Erythroblast (primary cell): ENCODE measurements around the gene UBAC2.

Source experiments
- DNase-seq, 2 experiments: peaks; one replicate each; lab custom pipeline; 2025; lab: John Stamatoyannopoulos, UW
- GATA1 ChIP-seq: IDR thresholded peaks from 2 replicates; pipeline ENCODE4 v1.6.1; 2011; ENCODE audit warnings: low read depth, mild to moderate bottlenecking, control low read depth, low read length, moderate library complexity
- POLR2A ChIP-seq: IDR thresholded peaks from 2 replicates; pipeline ENCODE4 v1.6.1; 2011; ENCODE audit warnings: mild to moderate bottlenecking, low read length

The UBAC2 gene

GRCh38 chr13:99367106-99367616, 166.5 kb downstream of the UBAC2 start:
- no peak for DNase-seq
- TF ChIP-seq GATA1 (no peak), POLR2A (no peak)

- TF ChIP-seq GATA1, result no peak
- TF ChIP-seq POLR2A, result no peak
- no peak for DNase-seq
These were observed 167.2 kb downstream of the UBAC2 start for GRCh38 chr13:99367663-99368448.

- DNase-seq, result no peak
- TF ChIP-seq GATA1, result no peak
- no peak for TF ChIP-seq POLR2A
These were observed 170.0 kb downstream of the UBAC2 start for GRCh38 chr13:99370481-99371275.

GRCh38 chr13:99371956-99372355, 171.3 kb downstream of the UBAC2 start:
- DNase-seq, result no peak
- no peak for TF ChIP-seq GATA1
- no peak for TF ChIP-seq POLR2A

DNA sequence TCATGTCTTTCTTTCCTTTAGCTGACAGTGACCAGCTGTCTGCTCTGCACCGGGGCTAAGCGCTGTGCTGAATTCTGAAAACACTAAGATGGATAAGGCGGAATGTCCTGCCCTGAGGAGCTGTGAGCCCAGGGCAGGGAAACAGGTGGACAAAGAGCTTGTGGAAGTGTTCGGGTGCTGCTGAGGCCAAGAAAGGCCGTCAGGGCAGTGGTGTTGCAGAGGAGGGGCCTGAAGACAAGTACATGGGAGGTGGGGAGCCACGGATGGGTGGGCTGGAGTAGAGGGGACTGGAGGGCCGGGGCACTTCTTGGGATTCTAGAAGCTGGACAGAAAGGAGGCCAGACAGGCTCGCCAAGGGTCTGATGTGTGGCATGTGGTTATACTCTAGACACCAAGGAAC, 172.8 kb downstream of the UBAC2 start:
- DNase-seq, result no peak
- TF ChIP-seq POLR2A, result no peak
- TF ChIP-seq GATA1, result no peak

- DNase-seq, result no peak
- TF ChIP-seq POLR2A (no peak), GATA1 (no peak)
These were observed 173.7 kb downstream of the UBAC2 start for GRCh38 chr13:99374169-99374991.

GRCh38 chr13:99374994-99375737, 174.5 kb downstream of the UBAC2 start:
- DNase-seq, result no peak
- TF ChIP-seq GATA1 (no peak), POLR2A (no peak)

GRCh38 chr13:99375738-99376080, 175.1 kb downstream of the UBAC2 start:
- DNase-seq, result no peak
- TF ChIP-seq POLR2A (no peak), GATA1 (no peak)

DNA sequence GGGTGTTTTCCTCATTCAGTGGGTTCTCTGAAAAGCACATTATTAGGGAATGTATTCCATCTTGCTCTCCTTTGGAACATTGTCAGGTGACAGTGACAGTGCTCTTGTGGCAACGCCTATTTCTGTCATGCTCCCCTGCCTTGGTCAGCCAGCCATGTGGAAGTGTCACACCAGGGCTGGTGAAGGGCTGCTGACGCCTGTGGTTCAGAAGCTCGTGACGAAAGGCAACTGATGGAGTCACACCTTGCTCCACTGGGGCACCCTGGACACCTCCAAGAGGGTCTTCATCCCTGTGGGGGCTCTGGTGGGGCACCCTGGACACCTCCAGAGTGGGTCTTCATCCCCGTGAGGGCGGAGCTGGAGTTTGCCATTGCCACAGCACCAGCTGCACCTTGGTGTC, 175.5 kb downstream of the UBAC2 start:
- TF ChIP-seq GATA1, result no peak
- TF ChIP-seq POLR2A, result no peak
- no peak for DNase-seq

GRCh38 chr13:99376924-99377323, 176.3 kb downstream of the UBAC2 start:
- DNase-seq, result no peak
- no peak for TF ChIP-seq POLR2A

DNA sequence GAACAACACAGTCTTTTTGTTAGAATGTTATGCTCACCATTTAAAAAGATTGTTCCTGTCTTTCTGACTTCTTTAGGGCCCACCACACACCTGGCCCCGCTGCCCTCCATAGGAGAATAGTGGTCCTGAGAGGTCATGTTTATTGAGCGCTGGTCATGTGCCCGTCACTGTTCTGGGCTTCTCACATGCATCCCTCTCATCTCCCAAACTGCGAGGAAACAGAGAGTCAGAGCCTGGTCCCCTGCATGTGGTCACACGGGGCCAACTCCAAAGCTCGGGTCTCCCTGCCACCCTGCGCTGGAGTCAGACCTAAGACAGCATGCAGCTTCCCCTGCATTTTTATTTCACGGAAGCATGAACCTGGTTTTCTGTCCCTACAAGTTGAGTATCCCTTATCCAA, 177.0 kb downstream of the UBAC2 start:
- TF ChIP-seq POLR2A (no peak), GATA1 (no peak)
- DNase-seq, result no peak

DNA sequence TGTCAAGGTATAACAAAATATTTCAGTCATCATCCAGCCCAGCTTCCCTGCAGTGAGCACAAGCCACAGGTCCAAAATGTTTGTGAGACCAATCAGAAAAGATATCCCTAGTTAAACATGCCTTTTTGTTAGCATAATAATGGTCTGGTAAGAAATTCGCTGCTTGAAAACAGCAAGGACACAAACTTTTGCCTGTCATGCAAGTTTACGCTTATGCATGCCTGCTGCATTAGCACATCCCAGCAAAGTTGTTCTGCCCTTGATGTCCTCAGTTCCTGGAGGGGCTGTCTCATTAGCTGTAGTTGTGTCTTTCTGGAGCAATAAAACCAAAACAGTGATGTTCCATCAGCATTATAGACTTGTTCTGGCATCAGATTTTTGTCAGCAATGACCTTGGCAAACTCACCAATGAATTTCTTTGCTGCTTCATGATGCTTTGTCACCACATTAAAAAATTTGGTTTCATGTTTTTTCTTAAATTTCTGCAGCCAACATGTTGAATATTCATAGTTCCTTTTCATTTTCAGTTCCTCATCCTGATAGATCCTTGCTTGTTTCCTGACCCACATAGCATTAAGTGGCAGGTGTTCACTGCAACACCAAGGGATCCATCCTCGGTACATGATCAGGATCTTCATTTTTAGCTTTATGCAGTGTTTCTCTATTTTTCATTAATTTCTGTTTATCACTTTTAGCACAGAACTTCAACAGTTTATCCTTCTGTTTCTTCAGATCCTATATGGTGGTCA, 178.5 kb downstream of the UBAC2 start:
- no peak for TF ChIP-seq GATA1
- no peak for TF ChIP-seq POLR2A
- no peak for DNase-seq
